ENCODE measurements around the gene KRT80.

KRT80 gene

GRCh38 chr12:52210186-52210924 is 18.5 kb upstream of the KRT80 start:
- WGBS, 2 experiments (ENCODE audit: insufficient coverage in 2 of 2), result 87 to 91% methylated on average over 5 to 6 of the region's 7 CpGs
- Histone ChIP-seq H3K4me3 (ENCODE audit: extremely low read depth, insufficient read depth, low read length, poor library complexity, severe bottlenecking) (no peak overlapping the region), H3K4me1 (ENCODE audit: control insufficient read depth, insufficient read depth, low read length, poor library complexity, severe bottlenecking) (peaks cover 9% of the 10 kb centered on the region), H3K27ac (ENCODE audit: low read depth, low read length, severe bottlenecking) (no peak overlapping the region), H3K36me3 (ENCODE audit: control insufficient read depth, insufficient read depth, low read length) (no peaks in the 10 kb centered on the region), H3K9me3 (ENCODE audit: control insufficient read depth, low read length) (no peaks in the 10 kb centered on the region)

GRCh38 chr12:52209321-52209720 is 17.5 kb upstream of the KRT80 start:
- no peak overlapping the region for H3K27ac ChIP-seq (ENCODE audit: low read depth, low read length, severe bottlenecking)
- no peaks in the 10 kb centered on the region for H3K9me3 ChIP-seq (ENCODE audit: control insufficient read depth, low read length)
- H3K4me3 ChIP-seq (ENCODE audit: extremely low read depth, insufficient read depth, low read length, poor library complexity, severe bottlenecking), result no peak overlapping the region
- no peaks in the 10 kb centered on the region for H3K36me3 ChIP-seq (ENCODE audit: control insufficient read depth, insufficient read depth, low read length)
- 86 to 90% methylated on average over 7 to 8 of the region's 8 CpGs for WGBS, 2 experiments (ENCODE audit: insufficient coverage in 2 of 2)
- H3K4me1 ChIP-seq (ENCODE audit: control insufficient read depth, insufficient read depth, low read length, poor library complexity, severe bottlenecking), result peaks cover 13% of the 10 kb centered on the region

DNA sequence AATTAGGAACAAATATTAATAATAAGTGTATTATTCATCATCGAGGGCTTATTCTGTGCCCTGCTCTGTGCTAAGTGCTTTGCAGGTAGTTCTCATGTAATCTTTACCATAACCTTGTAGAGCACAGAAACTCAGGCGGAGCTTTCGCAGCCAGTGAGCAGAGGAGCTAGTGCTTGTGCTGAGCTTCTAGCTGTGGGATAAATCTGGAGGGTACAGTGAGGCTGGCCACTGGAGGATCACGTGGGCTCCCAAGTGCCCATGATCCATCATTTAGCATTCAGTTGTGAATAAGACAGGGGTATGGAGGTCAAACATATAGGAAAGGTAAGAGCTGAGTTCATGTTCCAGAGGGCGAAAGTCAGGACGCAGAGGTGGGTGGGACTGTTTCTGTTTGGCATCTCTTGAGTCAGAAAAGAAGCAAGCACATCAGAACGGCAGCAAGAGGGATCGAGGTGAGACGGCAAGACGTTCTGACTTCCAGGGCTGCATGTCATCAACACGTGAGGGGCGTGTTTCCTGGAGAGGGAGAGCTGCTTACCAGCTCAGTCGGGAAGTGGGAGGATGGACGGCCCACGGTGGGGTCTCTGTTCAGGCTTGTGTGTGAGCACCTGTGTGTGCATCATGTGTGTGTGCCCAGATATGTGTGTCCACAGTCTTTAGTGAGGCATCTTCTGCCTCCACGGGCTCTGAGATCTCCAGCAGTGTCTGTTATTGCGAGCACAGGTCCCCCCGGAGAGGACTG is 16.8 kb upstream of the KRT80 start:
- Histone ChIP-seq H3K27ac (ENCODE audit: low read depth, low read length, severe bottlenecking) (no peak overlapping the region), H3K36me3 (ENCODE audit: control insufficient read depth, insufficient read depth, low read length) (no peaks in the 10 kb centered on the region), H3K9me3 (ENCODE audit: control insufficient read depth, low read length) (no peaks in the 10 kb centered on the region), H3K4me1 (ENCODE audit: control insufficient read depth, insufficient read depth, low read length, poor library complexity, severe bottlenecking) (peaks cover 19% of the 10 kb centered on the region), H3K4me3 (ENCODE audit: extremely low read depth, insufficient read depth, low read length, poor library complexity, severe bottlenecking) (no peak overlapping the region)
- 90 to 92% methylated on average over 10 to 16 of the region's 18 CpGs for WGBS, 2 experiments (ENCODE audit: insufficient coverage in 2 of 2)

DNA sequence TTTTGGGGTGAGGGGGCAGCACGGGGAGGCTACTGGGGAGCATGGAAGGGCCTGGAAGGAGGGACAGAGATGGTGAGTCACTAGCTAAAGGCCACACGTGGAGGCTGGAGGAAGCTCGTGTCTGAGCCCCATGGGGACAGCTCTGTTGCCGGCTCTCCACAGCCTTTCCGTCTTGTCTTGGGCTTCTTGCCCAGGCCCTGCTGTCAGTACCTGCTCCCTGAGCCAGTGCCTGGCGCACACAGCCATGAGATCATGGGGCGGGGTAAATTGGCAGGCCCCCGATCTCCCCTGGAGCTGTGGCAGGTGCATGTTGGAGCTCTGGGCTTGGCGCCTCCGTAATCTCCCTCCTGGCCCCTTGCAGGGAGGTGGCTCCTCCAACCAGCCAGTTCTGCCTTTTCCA is 16.1 kb upstream of the KRT80 start:
- no peaks in the 10 kb centered on the region for H3K9me3 ChIP-seq (ENCODE audit: control insufficient read depth, low read length)
- H3K4me3 ChIP-seq (ENCODE audit: extremely low read depth, insufficient read depth, low read length, poor library complexity, severe bottlenecking), result no peak overlapping the region
- WGBS, 2 experiments (ENCODE audit: insufficient coverage in 2 of 2), result 59 to 75% methylated on average over 5 to 9 of the region's 10 CpGs
- no peaks in the 10 kb centered on the region for H3K36me3 ChIP-seq (ENCODE audit: control insufficient read depth, insufficient read depth, low read length)
- H3K4me1 ChIP-seq (ENCODE audit: control insufficient read depth, insufficient read depth, low read length, poor library complexity, severe bottlenecking), result peaks cover 26% of the 10 kb centered on the region
- no peak overlapping the region for H3K27ac ChIP-seq (ENCODE audit: low read depth, low read length, severe bottlenecking)

GRCh38 chr12:52207106-52207505 is 15.3 kb upstream of the KRT80 start:
- Histone ChIP-seq H3K9me3 (ENCODE audit: control insufficient read depth, low read length) (no peaks in the 10 kb centered on the region), H3K27ac (ENCODE audit: low read depth, low read length, severe bottlenecking) (no peak overlapping the region), H3K4me3 (ENCODE audit: extremely low read depth, insufficient read depth, low read length, poor library complexity, severe bottlenecking) (no peak overlapping the region), H3K4me1 (ENCODE audit: control insufficient read depth, insufficient read depth, low read length, poor library complexity, severe bottlenecking) (peaks cover 34% of the 10 kb centered on the region), H3K36me3 (ENCODE audit: control insufficient read depth, insufficient read depth, low read length) (no peaks in the 10 kb centered on the region)
- WGBS, 2 experiments (ENCODE audit: insufficient coverage in 2 of 2), result 90 to 100% methylated on average over 1 to 2 of the region's 2 CpGs

GRCh38 chr12:52206304-52207040 is 14.7 kb upstream of the KRT80 start:
- Histone ChIP-seq H3K4me1 (ENCODE audit: control insufficient read depth, insufficient read depth, low read length, poor library complexity, severe bottlenecking) (peaks cover 36% of the 10 kb centered on the region), H3K36me3 (ENCODE audit: control insufficient read depth, insufficient read depth, low read length) (no peaks in the 10 kb centered on the region), H3K27ac (ENCODE audit: low read depth, low read length, severe bottlenecking) (no peak overlapping the region), H3K4me3 (ENCODE audit: extremely low read depth, insufficient read depth, low read length, poor library complexity, severe bottlenecking) (no peak overlapping the region), H3K9me3 (ENCODE audit: control insufficient read depth, low read length) (no peaks in the 10 kb centered on the region)
- WGBS, 2 experiments (ENCODE audit: insufficient coverage in 2 of 2), result 91 to 98% methylated on average over 7 to 9 of the region's 9 CpGs

- Histone ChIP-seq H3K4me1 (ENCODE audit: control insufficient read depth, insufficient read depth, low read length, poor library complexity, severe bottlenecking) (peaks cover 42% of the 10 kb centered on the region), H3K4me3 (ENCODE audit: extremely low read depth, insufficient read depth, low read length, poor library complexity, severe bottlenecking) (no peak overlapping the region), H3K27ac (ENCODE audit: low read depth, low read length, severe bottlenecking) (no peak overlapping the region), H3K36me3 (ENCODE audit: control insufficient read depth, insufficient read depth, low read length) (no peaks in the 10 kb centered on the region), H3K9me3 (ENCODE audit: control insufficient read depth, low read length) (no peaks in the 10 kb centered on the region)
- WGBS, 2 experiments (ENCODE audit: insufficient coverage in 2 of 2), result 95 to 100% methylated on average over 4 of the region's 4 CpGs
Observed at GRCh38 chr12:52205612-52206303, 13.9 kb upstream of the KRT80 start.

DNA sequence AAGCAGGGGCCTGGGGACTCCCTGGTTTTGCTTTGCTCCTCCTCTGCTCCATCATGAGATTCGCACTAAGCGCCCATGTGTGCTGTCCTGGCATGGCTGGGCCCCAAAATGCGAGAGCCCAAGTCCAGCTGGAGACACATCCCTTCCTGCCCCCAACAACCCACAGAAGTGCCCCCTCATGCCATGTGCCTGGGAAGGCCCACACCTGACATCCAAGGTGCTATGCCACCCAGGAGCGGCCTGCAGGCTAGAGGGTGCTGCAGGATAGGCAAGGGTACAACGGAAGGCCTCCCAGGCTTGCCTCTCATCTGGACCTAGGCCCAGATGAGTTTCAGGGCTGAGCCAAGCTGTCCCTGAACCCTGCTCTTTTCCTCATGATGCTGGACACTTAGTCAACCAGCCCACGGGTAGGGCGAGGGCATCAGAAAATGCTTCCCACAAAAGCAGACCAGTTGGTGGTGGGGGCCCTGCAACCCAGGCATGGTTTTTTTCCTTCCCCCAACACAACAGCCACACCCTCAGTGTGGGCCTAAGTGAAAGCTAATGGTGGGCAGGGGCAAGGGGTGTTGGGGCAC is 13.2 kb upstream of the KRT80 start:
- peaks cover 43% of the 10 kb centered on the region for H3K4me1 ChIP-seq (ENCODE audit: control insufficient read depth, insufficient read depth, low read length, poor library complexity, severe bottlenecking)
- no peak overlapping the region for H3K27ac ChIP-seq (ENCODE audit: low read depth, low read length, severe bottlenecking)
- H3K4me3 ChIP-seq (ENCODE audit: extremely low read depth, insufficient read depth, low read length, poor library complexity, severe bottlenecking), result no peak overlapping the region
- 92% methylated on average over 6 to 7 of the region's 7 CpGs for WGBS, 2 experiments (ENCODE audit: insufficient coverage in 2 of 2)
- H3K9me3 ChIP-seq (ENCODE audit: control insufficient read depth, low read length), result no peaks in the 10 kb centered on the region
- no peaks in the 10 kb centered on the region for H3K36me3 ChIP-seq (ENCODE audit: control insufficient read depth, insufficient read depth, low read length)

DNA sequence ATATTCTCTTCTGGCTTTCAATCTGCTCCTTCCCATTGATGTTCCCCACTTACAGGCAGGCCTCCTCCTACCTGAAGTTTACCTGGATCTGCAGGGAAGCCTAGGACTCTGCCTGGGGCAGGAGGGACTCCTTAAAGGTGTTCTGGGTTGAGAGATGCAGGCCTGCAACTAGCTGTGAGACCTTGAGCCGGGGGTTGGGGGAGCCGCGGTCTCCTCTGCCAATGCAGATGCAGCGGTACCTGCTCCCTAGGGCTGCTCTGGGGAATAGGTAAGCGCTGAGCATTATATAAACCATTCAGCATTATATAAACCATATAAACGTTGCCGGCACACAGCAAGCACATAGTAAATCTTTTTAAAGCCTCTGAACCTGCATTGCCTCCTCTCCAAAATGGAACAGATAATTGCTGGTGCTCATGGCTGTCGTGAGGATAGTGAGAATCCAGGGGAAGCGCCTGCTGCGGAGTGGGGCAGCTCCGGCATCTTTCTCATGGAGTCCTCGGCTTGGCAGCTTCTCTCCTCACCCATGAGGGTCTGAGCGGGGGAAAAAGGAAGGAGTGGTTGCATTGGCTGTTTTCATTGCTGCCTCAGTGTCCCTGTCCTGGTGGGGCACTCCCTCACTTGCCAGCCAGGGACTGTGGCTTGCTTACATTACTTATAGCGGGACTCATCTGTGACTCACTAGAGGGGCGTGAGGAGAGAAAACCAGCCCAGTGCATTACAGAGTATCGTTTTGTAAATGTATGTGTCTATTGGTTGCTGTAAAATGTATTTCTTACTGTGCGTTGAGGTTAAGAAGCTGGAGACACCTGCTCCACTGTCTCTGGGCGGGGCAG is 12.5 kb upstream of the KRT80 start:
- H3K4me3 ChIP-seq (ENCODE audit: extremely low read depth, insufficient read depth, low read length, poor library complexity, severe bottlenecking), result no peak overlapping the region
- no peak overlapping the region for H3K27ac ChIP-seq (ENCODE audit: low read depth, low read length, severe bottlenecking)
- no peaks in the 10 kb centered on the region for H3K36me3 ChIP-seq (ENCODE audit: control insufficient read depth, insufficient read depth, low read length)
- no peaks in the 10 kb centered on the region for H3K9me3 ChIP-seq (ENCODE audit: control insufficient read depth, low read length)
- 83 to 89% methylated on average over 7 to 8 of the region's 18 CpGs for WGBS, 2 experiments (ENCODE audit: insufficient coverage in 2 of 2)
- peaks cover 42% of the 10 kb centered on the region for H3K4me1 ChIP-seq (ENCODE audit: control insufficient read depth, insufficient read depth, low read length, poor library complexity, severe bottlenecking)

Data from mesodermal cell (in vitro differentiated cells).